SH-SY5Y (cell line): ENCODE results near the gene ARL4C.

Experiments used
- GATA2 ChIP-seq: IDR thresholded peaks from 2 replicates; pipeline ENCODE4 v1.6.1; 2011; ENCODE audit warnings: mild to moderate bottlenecking, low read depth, low read length
- GATA3 ChIP-seq: IDR thresholded peaks from 2 replicates; pipeline ENCODE4 v1.6.1; 2011; ENCODE audit warnings: low read depth, mild to moderate bottlenecking, low read length, moderate library complexity

- TF ChIP-seq GATA2 (no peak), GATA3 (no peak)
Observed at GRCh38 chr2:234448506-234449184, 48.2 kb downstream of the ARL4C start.
